ENCODE results near the gene INS. TPM values are rescaled to one million over a fixed set of nuclear protein-coding genes. Genes with fewer than 3 reads are reported as not detected.

INS gene
- total and polyA plus RNA-seq, 2 of the 13 experiments (the other 11 are each of a cell fraction or from before 2014, with no cell fraction given): not detected

GRCh38 chr11:2165571-2165970 lies 4.6 kb upstream of the INS start:
- intact Hi-C loops (cut with micrococcal nuclease; ENCODE audit: unreplicated experiment): no loop called here
- H3K79me2 ChIP-seq (ENCODE audit: insufficient read depth, low read length): no peaks in the 10 kb centered on the region
- H3K4me3 ChIP-seq (replicated peaks in 1 of 3; ENCODE audit: insufficient read depth in 1 of 3, low read depth in 2 of 3, low read length in 3 of 3): no peak overlapping the region
- DNase-seq (ENCODE audit: low spot score) (no peak), ATAC-seq (no peak), FAIRE-seq (no peak)
- ChIA-PET CTCF (ENCODE audit: low intra/inter-chr PET ratio, low total read pairs) (interaction anchor here (1.6 to 1.9 kb wide), 2 partner anchors 134 to 254 kb away, joined by 5 to 14 read pairs; no protein-coding TSS in a partner anchor), POLR2A (no interaction called here)
- peaks cover 38 to 86% of the 10 kb centered on the region in 2 experiments for H3K27me3 ChIP-seq (ENCODE audit: control insufficient read depth in 1 of 2, insufficient read depth in 2 of 2, low read length in 2 of 2)
- H4K20me1 ChIP-seq (ENCODE audit: insufficient read depth, low read length): no peaks in the 10 kb centered on the region
- H3K9ac ChIP-seq (ENCODE audit: insufficient read depth, low read depth, low read length): no peak overlapping the region
- BruUV-seq (replicated peaks): no TSS peak
- in situ Hi-C loops (cut with HindIII; ENCODE audit: extremely low pct_ligation_motif_present, low pct_unique_long_range_greater_than_20kb): no loop called here
- WGBS (ENCODE audit: low lambda C conversion rate): 23% methylated on average over 8 of the region's 13 CpGs
- TF ChIP-seq ZNF382 (CRISPR knock-in tag; IDR thresholded peaks at IDR 0.05; ENCODE audit: borderline replicate concordance) (no peak), NR2F6 (IDR thresholded peaks at IDR 0.05) (no peak), NR2F6 (CRISPR knock-in tag; IDR thresholded peaks at IDR 0.05) (no peak), ZNF790 (CRISPR knock-in tag; IDR thresholded peaks at IDR 0.05; ENCODE audit: borderline replicate concordance) (no peak), ZNF234 (CRISPR knock-in tag; conservative IDR thresholded peaks at IDR 0.05) (no peak), ZBTB42 (CRISPR knock-in tag; IDR thresholded peaks at IDR 0.05) (no peak), ZBTB2 (CRISPR knock-in tag; IDR thresholded peaks at IDR 0.05; ENCODE audit: low read depth) (no peak)
- TF ChIP-seq, protein P1, sequence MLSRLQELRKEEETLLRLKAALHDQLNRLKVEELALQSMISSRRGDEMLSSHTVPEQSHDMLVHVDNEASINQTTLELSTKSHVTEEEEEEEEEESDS (CRISPR knock-in tag; IDR thresholded peaks at IDR 0.05; ENCODE audit: borderline replicate concordance): no peak
- TF ChIP-seq, protein P2, sequence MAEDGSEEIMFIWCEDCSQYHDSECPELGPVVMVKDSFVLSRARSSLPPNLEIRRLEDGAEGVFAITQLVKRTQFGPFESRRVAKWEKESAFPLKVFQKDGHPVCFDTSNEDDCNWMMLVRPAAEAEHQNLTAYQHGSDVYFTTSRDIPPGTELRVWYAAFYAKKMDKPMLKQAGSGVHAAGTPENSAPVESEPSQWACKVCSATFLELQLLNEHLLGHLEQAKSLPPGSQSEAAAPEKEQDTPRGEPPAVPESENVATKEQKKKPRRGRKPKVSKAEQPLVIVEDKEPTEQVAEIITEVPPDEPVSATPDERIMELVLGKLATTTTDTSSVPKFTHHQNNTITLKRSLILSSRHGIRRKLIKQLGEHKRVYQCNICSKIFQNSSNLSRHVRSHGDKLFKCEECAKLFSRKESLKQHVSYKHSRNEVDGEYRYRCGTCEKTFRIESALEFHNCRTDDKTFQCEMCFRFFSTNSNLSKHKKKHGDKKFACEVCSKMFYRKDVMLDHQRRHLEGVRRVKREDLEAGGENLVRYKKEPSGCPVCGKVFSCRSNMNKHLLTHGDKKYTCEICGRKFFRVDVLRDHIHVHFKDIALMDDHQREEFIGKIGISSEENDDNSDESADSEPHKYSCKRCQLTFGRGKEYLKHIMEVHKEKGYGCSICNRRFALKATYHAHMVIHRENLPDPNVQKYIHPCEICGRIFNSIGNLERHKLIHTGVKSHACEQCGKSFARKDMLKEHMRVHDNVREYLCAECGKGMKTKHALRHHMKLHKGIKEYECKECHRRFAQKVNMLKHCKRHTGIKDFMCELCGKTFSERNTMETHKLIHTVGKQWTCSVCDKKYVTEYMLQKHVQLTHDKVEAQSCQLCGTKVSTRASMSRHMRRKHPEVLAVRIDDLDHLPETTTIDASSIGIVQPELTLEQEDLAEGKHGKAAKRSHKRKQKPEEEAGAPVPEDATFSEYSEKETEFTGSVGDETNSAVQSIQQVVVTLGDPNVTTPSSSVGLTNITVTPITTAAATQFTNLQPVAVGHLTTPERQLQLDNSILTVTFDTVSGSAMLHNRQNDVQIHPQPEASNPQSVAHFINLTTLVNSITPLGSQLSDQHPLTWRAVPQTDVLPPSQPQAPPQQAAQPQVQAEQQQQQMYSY (CRISPR knock-in tag; IDR thresholded peaks at IDR 0.05): no peak
- no peaks in the 10 kb centered on the region for H3K36me3 ChIP-seq (replicated peaks in 1 of 2; ENCODE audit: control insufficient read depth in 1 of 2, insufficient read depth in 2 of 2, low read length in 2 of 2)
- H3K27ac ChIP-seq (ENCODE audit: extremely low read length, insufficient read depth, low read length): no peak overlapping the region
- no peaks in the 10 kb centered on the region for H3K9me3 ChIP-seq (ENCODE audit: low read length)
- no peak overlapping the region for H2AFZ ChIP-seq (ENCODE audit: low read length)
- 0 out of 2 replicates have a peak, but pooled peaks cover 10% of the 10 kb centered on the region for H3K4me1 ChIP-seq (ENCODE audit: insufficient read depth, low read length)
- H3K4me2 ChIP-seq (ENCODE audit: low read depth, low read length): no peak overlapping the region

Data from HepG2 (cell line).